ENCODE data around the gene ABL1.

The ABL1 gene

GRCh38 chr9:130872912-130873503 is 38.0 kb downstream of the ABL1 start:
- no peak for FAIRE-seq

GRCh38 chr9:130873966-130874365 is 38.9 kb downstream of the ABL1 start:
- FAIRE-seq = no peak

GRCh38 chr9:130874783-130875182 is 39.7 kb downstream of the ABL1 start:
- no peak for FAIRE-seq

GRCh38 chr9:130877300-130877699 is 42.2 kb downstream of the ABL1 start:
- FAIRE-seq = no peak

- FAIRE-seq = no peak
Measured at GRCh38 chr9:130878295-130878694, 43.2 kb downstream of the ABL1 start.

- no peak for FAIRE-seq
Measured at GRCh38 chr9:130879863-130880411, 44.9 kb downstream of the ABL1 start.

GRCh38 chr9:130880599-130881220 is 45.7 kb downstream of the ABL1 start:
- no peak for FAIRE-seq

GRCh38 chr9:130881516-130881915 is 46.5 kb downstream of the ABL1 start:
- no peak for FAIRE-seq

GRCh38 chr9:130882696-130883225 is 47.7 kb downstream of the ABL1 start:
- no peak for FAIRE-seq

GRCh38 chr9:130883479-130883878 is 48.4 kb downstream of the ABL1 start:
- FAIRE-seq = no peak

GRCh38 chr9:130884111-130884531 is 49.1 kb downstream of the ABL1 start:
- FAIRE-seq = no peak

GRCh38 chr9:130884542-130885483 is 49.8 kb downstream of the ABL1 start:
- no peak for FAIRE-seq

GRCh38 chr9:130885484-130886375 is 50.7 kb downstream of the ABL1 start:
- FAIRE-seq = no peak

- no peak for FAIRE-seq
Measured at GRCh38 chr9:130886981-130887380, 51.9 kb downstream of the ABL1 start.

GRCh38 chr9:130887494-130888144 is 52.6 kb downstream of the ABL1 start:
- FAIRE-seq = no peak

- no peak for FAIRE-seq
Measured at GRCh38 chr9:130888146-130888885, 53.3 kb downstream of the ABL1 start.

- FAIRE-seq = no peak
Measured at GRCh38 chr9:130890124-130890523, 55.1 kb downstream of the ABL1 start.

GRCh38 chr9:130890870-130891687 is 56.0 kb downstream of the ABL1 start:
- FAIRE-seq = no peak

- no peak for FAIRE-seq
Measured at GRCh38 chr9:130891688-130892476, 56.8 kb downstream of the ABL1 start.
